ENCODE results near the gene GYPE.
"Not testable (repeated sequence)": the region's sequence is repeated elsewhere in the genome, so short reads cannot be mapped to it uniquely, and the experiment has no call there.

- not testable (repeated sequence) for TF ChIP-seq ARNTL (CRISPR knock-in tag; IDR thresholded peaks at IDR 0.05; ENCODE audit: borderline replicate concordance, low read depth); ZFP30 (CRISPR knock-in tag; IDR thresholded peaks at IDR 0.05); SNAI2 (CRISPR knock-in tag; IDR thresholded peaks at IDR 0.05); RARB (CRISPR knock-in tag; IDR thresholded peaks at IDR 0.05)
These were observed 42.6 kb downstream of the GYPE start for GRCh38 chr4:143862716-143863115.

All from SK-N-SH treated with all-trans-retinoic acid at 6 μM for 48 hours (cell line).